NB4 (cell line): ENCODE measurements around the gene PSG3.

Source experiments
- MYC ChIP-seq: IDR thresholded peaks from 2 replicates; pipeline ENCODE4 v1.6.1; 2011; ENCODE audit warnings: low read depth, low read length
- POLR2A ChIP-seq: IDR thresholded peaks from 2 replicates; pipeline ENCODE4 v1.6.1; 2011; ENCODE audit warnings: mild to moderate bottlenecking; ENCODE audit not compliant: insufficient read length; ENCODE audit errors: extremely low read depth
- TF ChIP-seq, protein P1 (sequence below): IDR thresholded peaks from one replicate; pipeline ENCODE4 v1.5.1; 2012; ENCODE audit warnings: low read depth, low read length
- TF ChIP-seq, protein P2 (sequence below): IDR thresholded peaks from 2 replicates; pipeline ENCODE4 v1.6.1; 2011; ENCODE audit warnings: low read depth, low read length

DNA sequence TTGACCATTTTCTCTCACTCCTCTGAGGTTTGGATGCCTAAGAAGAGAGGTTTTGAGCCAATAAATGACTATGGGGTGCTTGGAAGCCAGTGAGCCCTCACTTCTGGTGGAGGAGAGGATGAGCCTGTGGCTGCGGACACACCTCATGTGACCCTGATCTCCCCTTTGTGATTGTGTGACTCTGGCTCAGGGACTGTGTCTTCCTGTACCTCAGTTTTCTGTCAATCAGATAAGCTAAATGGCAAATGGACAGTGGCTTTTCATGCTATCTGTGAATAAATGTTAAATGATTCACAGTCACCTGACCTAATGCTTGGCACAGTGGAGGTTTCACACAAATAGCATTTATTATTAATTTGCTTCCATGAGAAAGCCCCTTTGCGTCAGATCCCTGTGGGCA, 22.5 kb upstream of the PSG3 start:
- TF ChIP-seq, protein P1, sequence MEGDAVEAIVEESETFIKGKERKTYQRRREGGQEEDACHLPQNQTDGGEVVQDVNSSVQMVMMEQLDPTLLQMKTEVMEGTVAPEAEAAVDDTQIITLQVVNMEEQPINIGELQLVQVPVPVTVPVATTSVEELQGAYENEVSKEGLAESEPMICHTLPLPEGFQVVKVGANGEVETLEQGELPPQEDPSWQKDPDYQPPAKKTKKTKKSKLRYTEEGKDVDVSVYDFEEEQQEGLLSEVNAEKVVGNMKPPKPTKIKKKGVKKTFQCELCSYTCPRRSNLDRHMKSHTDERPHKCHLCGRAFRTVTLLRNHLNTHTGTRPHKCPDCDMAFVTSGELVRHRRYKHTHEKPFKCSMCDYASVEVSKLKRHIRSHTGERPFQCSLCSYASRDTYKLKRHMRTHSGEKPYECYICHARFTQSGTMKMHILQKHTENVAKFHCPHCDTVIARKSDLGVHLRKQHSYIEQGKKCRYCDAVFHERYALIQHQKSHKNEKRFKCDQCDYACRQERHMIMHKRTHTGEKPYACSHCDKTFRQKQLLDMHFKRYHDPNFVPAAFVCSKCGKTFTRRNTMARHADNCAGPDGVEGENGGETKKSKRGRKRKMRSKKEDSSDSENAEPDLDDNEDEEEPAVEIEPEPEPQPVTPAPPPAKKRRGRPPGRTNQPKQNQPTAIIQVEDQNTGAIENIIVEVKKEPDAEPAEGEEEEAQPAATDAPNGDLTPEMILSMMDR, result no peak
- TF ChIP-seq POLR2A (no peak), MYC (no peak)
- TF ChIP-seq, protein P2, sequence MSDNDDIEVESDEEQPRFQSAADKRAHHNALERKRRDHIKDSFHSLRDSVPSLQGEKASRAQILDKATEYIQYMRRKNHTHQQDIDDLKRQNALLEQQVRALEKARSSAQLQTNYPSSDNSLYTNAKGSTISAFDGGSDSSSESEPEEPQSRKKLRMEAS, result no peak
